HEK293 (cell line): ENCODE data around the gene KCNK7.
A peak's percentile ranks its signal among the peaks of the same experiment; 100 is the strongest.

ENCODE experiments used
- GLI4 ChIP-seq: fragments of 450-650 bp; formaldehyde crosslinking; IDR thresholded peaks from 2 replicates; pipeline ENCODE4 v1.5.1; 2016; ENCODE audit warnings: missing biosample characterization, missing genetic modification characterization
- GLIS2 ChIP-seq: fragments of 450-650 bp; formaldehyde crosslinking; IDR thresholded peaks from 2 replicates; pipeline ENCODE4 v1.5.1; 2016; ENCODE audit warnings: missing biosample characterization, missing genetic modification characterization
- IKZF3 ChIP-seq: fragments of 450-650 bp; IDR thresholded peaks from 2 replicates; pipeline ENCODE4 v1.5.0; 2018; ENCODE audit warnings: missing biosample characterization, mild to moderate bottlenecking, missing genetic modification characterization, moderate library complexity
- KLF10 ChIP-seq: fragments of 450-650 bp; IDR thresholded peaks from 2 replicates; pipeline ENCODE4 v1.5.1; 2018; ENCODE audit warnings: missing biosample characterization, mild to moderate bottlenecking, missing genetic modification characterization
- SETDB1 ChIP-seq: IDR thresholded peaks from one replicate; pipeline ENCODE4 v1.6.1; 2017; ENCODE audit warnings: mild to moderate bottlenecking, low read length, moderate library complexity, mixed read lengths; ENCODE audit not compliant: insufficient read length
- SP2 ChIP-seq: fragments of 450-650 bp; formaldehyde crosslinking; IDR thresholded peaks from 2 replicates; pipeline ENCODE4 v1.5.1; 2016; ENCODE audit warnings: missing biosample characterization, missing genetic modification characterization
- SP7 ChIP-seq: fragments of 450-650 bp; formaldehyde crosslinking; IDR thresholded peaks from 2 replicates; pipeline ENCODE4 v1.5.1; 2016; ENCODE audit warnings: missing biosample characterization, missing genetic modification characterization
- ZBTB48 ChIP-seq: fragments of 450-650 bp; formaldehyde crosslinking; IDR thresholded peaks from 2 replicates; pipeline ENCODE4 v1.5.1; 2016; ENCODE audit warnings: missing biosample characterization, missing genetic modification characterization
- ZBTB8A ChIP-seq: fragments of 450-650 bp; formaldehyde crosslinking; IDR thresholded peaks from 2 replicates; pipeline ENCODE4 v1.5.1; 2016; ENCODE audit warnings: missing biosample characterization, missing genetic modification characterization
- ZFP69B ChIP-seq: fragments of 450-650 bp; formaldehyde crosslinking; IDR thresholded peaks from 2 replicates; pipeline ENCODE4 v1.5.1; 2016; ENCODE audit warnings: missing biosample characterization, missing genetic modification characterization
- ZNF112 ChIP-seq: fragments of 450-650 bp; formaldehyde crosslinking; IDR thresholded peaks from 2 replicates; pipeline ENCODE4 v1.5.0; 2017; ENCODE audit warnings: missing biosample characterization, missing genetic modification characterization
- ZNF174 ChIP-seq: fragments of 450-650 bp; formaldehyde crosslinking; IDR thresholded peaks from 2 replicates; pipeline ENCODE4 v1.5.0; 2017; ENCODE audit warnings: missing biosample characterization, mild to moderate bottlenecking, missing genetic modification characterization
- ZNF175 ChIP-seq: fragments of 450-650 bp; formaldehyde crosslinking; IDR thresholded peaks from 2 replicates; pipeline ENCODE4 v1.5.1; 2016; ENCODE audit warnings: missing biosample characterization, missing genetic modification characterization
- ZNF266 ChIP-seq: fragments of 450-650 bp; formaldehyde crosslinking; IDR thresholded peaks from 2 replicates; pipeline ENCODE4 v1.5.1; 2016; ENCODE audit warnings: missing biosample characterization, missing genetic modification characterization, low read depth
- ZNF292 ChIP-seq: fragments of 450-650 bp; formaldehyde crosslinking; IDR thresholded peaks from 2 replicates; pipeline ENCODE4 v1.5.1; 2016; ENCODE audit warnings: low read depth, missing biosample characterization, missing genetic modification characterization, borderline replicate concordance
- ZNF335 ChIP-seq: fragments of 450-650 bp; formaldehyde crosslinking; conservative IDR thresholded peaks from 2 replicates; pipeline ENCODE4 v1.5.1; 2016; ENCODE audit warnings: missing biosample characterization, missing genetic modification characterization
- ZNF558 ChIP-seq: fragments of 450-650 bp; formaldehyde crosslinking; IDR thresholded peaks from 2 replicates; pipeline ENCODE4 v1.5.1; 2016; ENCODE audit warnings: missing biosample characterization, missing genetic modification characterization
- ZNF561 ChIP-seq: fragments of 450-650 bp; IDR thresholded peaks from 2 replicates; pipeline ENCODE4 v1.5.1; 2018; ENCODE audit warnings: missing biosample characterization, missing genetic modification characterization, borderline replicate concordance
- ZNF600 ChIP-seq: fragments of 450-650 bp; formaldehyde crosslinking; IDR thresholded peaks from 2 replicates; pipeline ENCODE4 v1.5.1; 2016; ENCODE audit warnings: missing biosample characterization, missing genetic modification characterization
- ZNF629 ChIP-seq: fragments of 450-650 bp; formaldehyde crosslinking; IDR thresholded peaks from 2 replicates; pipeline ENCODE4 v1.5.1; 2017; ENCODE audit warnings: missing biosample characterization, missing genetic modification characterization
- ZNF654 ChIP-seq: fragments of 450-650 bp; formaldehyde crosslinking; IDR thresholded peaks from 2 replicates; pipeline ENCODE4 v1.5.1; 2016; ENCODE audit warnings: low read depth, missing biosample characterization, missing genetic modification characterization
- ZNF660 ChIP-seq: fragments of 450-650 bp; IDR thresholded peaks from 2 replicates; pipeline ENCODE4 v1.5.1; 2018; ENCODE audit warnings: missing biosample characterization, mild to moderate bottlenecking, missing genetic modification characterization
- ZSCAN30 ChIP-seq: fragments of 450-650 bp; IDR thresholded peaks from 2 replicates; pipeline ENCODE4 v1.5.1; 2018; ENCODE audit warnings: missing biosample characterization, mild to moderate bottlenecking, missing genetic modification characterization, moderate library complexity
- TF ChIP-seq, protein P1 (sequence below): fragments of 450-650 bp; formaldehyde crosslinking; IDR thresholded peaks from 2 replicates; pipeline ENCODE4 v1.5.1; 2016; ENCODE audit warnings: missing biosample characterization, missing genetic modification characterization
- TF ChIP-seq, protein P2 (sequence below): fragments of 450-650 bp; formaldehyde crosslinking; IDR thresholded peaks from 2 replicates; pipeline ENCODE4 v1.5.1; 2016; ENCODE audit warnings: missing biosample characterization, missing genetic modification characterization
- TF ChIP-seq, protein P3 (sequence below): fragments of 450-650 bp; formaldehyde crosslinking; IDR thresholded peaks from 2 replicates; pipeline ENCODE4 v1.5.1; 2016; ENCODE audit warnings: missing biosample characterization, missing genetic modification characterization
- TF ChIP-seq, protein P4 (sequence below): fragments of 450-650 bp; formaldehyde crosslinking; IDR thresholded peaks from 2 replicates; pipeline ENCODE4 v1.5.1; 2017; ENCODE audit warnings: missing biosample characterization, missing genetic modification characterization
- TF ChIP-seq, protein P5 (sequence below): fragments of 450-650 bp; formaldehyde crosslinking; optimal IDR thresholded peaks from 2 replicates; pipeline ENCODE3; 2016; ENCODE audit warnings: missing biosample characterization, mild to moderate bottlenecking, missing genetic modification characterization

The KCNK7 gene

DNA sequence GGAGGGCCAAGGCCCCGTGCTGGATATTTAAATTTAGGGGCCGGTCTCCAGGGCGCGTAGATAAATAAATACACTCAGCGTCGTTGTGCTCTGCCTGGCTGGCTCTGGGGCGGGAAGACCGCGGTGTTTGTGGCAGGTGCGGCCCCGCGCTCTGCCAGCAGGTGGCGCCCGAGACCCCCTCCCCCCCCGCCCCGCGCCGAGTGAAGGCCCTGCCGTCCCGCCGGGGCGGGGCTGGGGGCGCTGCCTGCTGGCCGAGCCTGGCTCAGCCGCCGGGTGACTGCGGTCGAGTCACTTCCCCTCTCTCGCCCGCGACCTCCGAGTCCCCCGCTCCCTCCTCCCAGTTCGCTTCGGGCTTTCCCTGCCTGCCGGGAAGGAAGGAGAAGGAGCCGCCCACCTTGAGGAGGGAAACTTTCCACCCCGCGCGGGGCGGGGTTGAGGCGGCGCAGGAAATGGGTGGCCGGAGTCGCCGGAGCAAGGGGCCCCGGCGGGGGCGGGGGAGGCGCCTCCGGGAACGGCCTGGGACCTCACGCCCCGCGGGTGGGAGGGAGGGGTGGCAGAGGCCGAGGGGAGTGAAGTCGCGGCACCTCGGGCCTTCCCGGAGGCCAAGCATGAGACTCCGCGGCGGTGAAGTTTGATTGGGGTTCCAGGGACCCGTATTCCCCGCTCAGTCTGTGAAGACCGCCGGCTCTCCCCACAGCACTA, 21.3 kb downstream of the KCNK7 start (continued):
- TF ChIP-seq ZBTB48 (tag by site-specific recombination) (peak; percentile 49; the same call in 1 of the 2 replicates), ZNF654 (tag by site-specific recombination) (no peak), ZNF175 (tag by site-specific recombination) (no peak), SP2 (peak; percentile 85), GLI4 (no peak), ZNF292 (tag by site-specific recombination) (no peak), SP7 (tag by site-specific recombination) (0 out of 2 replicates have a peak, but pooled peaks have one; percentile 30), ZNF266 (tag by site-specific recombination) (no peak), ZNF561 (tag by site-specific recombination) (peak; percentile 31; the same call in 1 of the 2 replicates), ZBTB8A (tag by site-specific recombination) (0 out of 2 replicates have a peak, but pooled peaks have one; percentile 3), ZNF600 (tag by site-specific recombination) (no peak), KLF10 (tag by site-specific recombination) (peak; percentile 85; the same call in 1 of the 2 replicates), ZNF335 (tag by site-specific recombination) (peak; percentile 69), ZNF112 (tag by site-specific recombination) (no peak), ZNF174 (tag by site-specific recombination) (no peak), ZNF558 (no peak), ZSCAN30 (tag by site-specific recombination) (0 out of 2 replicates have a peak, but pooled peaks have one; percentile 19), ZNF629 (tag by site-specific recombination) (no peak), GLIS2 (tag by site-specific recombination) (no peak), IKZF3 (tag by site-specific recombination) (0 out of 2 replicates have a peak, but pooled peaks have one; percentile 16), ZNF660 (peak; percentile 22; the same call in 1 of the 2 replicates), SETDB1 (no peak), ZFP69B (peak; percentile 7; the same call in 1 of the 2 replicates)
- TF ChIP-seq, protein P1, sequence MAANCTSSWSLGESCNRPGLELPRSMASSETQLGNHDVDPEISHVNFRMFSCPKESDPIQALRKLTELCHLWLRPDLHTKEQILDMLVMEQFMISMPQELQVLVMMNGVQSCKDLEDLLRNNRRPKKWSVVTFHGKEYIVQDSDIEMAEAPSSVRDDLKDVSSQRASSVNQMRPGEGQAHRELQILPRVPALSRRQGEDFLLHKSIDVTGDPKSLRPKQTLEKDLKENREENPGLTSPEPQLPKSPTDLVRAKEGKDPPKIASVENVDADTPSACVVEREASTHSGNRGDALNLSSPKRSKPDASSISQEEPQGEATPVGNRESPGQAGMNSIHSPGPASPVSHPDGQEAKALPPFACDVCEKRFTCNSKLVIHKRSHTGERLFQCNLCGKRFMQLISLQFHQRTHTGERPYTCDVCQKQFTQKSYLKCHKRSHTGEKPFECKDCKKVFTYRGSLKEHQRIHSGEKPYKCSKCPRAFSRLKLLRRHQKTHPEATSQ (tag by site-specific recombination): 0 out of 2 replicates have a peak, but pooled peaks have one; percentile 23
- TF ChIP-seq, protein P2, sequence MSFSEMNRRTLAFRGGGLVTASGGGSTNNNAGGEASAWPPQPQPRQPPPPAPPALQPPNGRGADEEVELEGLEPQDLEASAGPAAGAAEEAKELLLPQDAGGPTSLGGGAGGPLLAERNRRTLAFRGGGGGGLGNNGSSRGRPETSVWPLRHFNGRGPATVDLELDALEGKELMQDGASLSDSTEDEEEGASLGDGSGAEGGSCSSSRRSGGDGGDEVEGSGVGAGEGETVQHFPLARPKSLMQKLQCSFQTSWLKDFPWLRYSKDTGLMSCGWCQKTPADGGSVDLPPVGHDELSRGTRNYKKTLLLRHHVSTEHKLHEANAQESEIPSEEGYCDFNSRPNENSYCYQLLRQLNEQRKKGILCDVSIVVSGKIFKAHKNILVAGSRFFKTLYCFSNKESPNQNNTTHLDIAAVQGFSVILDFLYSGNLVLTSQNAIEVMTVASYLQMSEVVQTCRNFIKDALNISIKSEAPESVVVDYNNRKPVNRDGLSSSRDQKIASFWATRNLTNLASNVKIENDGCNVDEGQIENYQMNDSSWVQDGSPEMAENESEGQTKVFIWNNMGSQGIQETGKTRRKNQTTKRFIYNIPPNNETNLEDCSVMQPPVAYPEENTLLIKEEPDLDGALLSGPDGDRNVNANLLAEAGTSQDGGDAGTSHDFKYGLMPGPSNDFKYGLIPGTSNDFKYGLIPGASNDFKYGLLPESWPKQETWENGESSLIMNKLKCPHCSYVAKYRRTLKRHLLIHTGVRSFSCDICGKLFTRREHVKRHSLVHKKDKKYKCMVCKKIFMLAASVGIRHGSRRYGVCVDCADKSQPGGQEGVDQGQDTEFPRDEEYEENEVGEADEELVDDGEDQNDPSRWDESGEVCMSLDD: 0 out of 2 replicates have a peak, but pooled peaks have one; percentile 25
- TF ChIP-seq, protein P3, sequence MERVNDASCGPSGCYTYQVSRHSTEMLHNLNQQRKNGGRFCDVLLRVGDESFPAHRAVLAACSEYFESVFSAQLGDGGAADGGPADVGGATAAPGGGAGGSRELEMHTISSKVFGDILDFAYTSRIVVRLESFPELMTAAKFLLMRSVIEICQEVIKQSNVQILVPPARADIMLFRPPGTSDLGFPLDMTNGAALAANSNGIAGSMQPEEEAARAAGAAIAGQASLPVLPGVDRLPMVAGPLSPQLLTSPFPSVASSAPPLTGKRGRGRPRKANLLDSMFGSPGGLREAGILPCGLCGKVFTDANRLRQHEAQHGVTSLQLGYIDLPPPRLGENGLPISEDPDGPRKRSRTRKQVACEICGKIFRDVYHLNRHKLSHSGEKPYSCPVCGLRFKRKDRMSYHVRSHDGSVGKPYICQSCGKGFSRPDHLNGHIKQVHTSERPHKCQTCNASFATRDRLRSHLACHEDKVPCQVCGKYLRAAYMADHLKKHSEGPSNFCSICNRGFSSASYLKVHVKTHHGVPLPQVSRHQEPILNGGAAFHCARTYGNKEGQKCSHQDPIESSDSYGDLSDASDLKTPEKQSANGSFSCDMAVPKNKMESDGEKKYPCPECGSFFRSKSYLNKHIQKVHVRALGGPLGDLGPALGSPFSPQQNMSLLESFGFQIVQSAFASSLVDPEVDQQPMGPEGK: peak; percentile 65
- TF ChIP-seq, protein P4, sequence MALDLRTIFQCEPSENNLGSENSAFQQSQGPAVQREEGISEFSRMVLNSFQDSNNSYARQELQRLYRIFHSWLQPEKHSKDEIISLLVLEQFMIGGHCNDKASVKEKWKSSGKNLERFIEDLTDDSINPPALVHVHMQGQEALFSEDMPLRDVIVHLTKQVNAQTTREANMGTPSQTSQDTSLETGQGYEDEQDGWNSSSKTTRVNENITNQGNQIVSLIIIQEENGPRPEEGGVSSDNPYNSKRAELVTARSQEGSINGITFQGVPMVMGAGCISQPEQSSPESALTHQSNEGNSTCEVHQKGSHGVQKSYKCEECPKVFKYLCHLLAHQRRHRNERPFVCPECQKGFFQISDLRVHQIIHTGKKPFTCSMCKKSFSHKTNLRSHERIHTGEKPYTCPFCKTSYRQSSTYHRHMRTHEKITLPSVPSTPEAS: no peak
- TF ChIP-seq, protein P5, sequence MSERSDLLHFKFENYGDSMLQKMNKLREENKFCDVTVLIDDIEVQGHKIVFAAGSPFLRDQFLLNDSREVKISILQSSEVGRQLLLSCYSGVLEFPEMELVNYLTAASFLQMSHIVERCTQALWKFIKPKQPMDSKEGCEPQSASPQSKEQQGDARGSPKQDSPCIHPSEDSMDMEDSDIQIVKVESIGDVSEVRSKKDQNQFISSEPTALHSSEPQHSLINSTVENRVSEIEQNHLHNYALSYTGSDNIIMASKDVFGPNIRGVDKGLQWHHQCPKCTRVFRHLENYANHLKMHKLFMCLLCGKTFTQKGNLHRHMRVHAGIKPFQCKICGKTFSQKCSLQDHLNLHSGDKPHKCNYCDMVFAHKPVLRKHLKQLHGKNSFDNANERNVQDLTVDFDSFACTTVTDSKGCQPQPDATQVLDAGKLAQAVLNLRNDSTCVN: peak; percentile 37
- TF ChIP-seq, all 188 proteins: peak for 23
